Activated CD4-positive, CD25-positive, alpha-beta regulatory T cell treated with anti-CD3 and anti-CD28 coated beads, Interleukin-2, amount 50 U/mL, for 16 hours (primary cell): ENCODE measurements around the gene TRAF2.

Source experiments
- DNase-seq: peaks from one replicate; pipeline ENCODE4 v3.0.0-alpha.2; 2020; ENCODE audit warnings: low read depth, low spot score

Gene TRAF2

DNA sequence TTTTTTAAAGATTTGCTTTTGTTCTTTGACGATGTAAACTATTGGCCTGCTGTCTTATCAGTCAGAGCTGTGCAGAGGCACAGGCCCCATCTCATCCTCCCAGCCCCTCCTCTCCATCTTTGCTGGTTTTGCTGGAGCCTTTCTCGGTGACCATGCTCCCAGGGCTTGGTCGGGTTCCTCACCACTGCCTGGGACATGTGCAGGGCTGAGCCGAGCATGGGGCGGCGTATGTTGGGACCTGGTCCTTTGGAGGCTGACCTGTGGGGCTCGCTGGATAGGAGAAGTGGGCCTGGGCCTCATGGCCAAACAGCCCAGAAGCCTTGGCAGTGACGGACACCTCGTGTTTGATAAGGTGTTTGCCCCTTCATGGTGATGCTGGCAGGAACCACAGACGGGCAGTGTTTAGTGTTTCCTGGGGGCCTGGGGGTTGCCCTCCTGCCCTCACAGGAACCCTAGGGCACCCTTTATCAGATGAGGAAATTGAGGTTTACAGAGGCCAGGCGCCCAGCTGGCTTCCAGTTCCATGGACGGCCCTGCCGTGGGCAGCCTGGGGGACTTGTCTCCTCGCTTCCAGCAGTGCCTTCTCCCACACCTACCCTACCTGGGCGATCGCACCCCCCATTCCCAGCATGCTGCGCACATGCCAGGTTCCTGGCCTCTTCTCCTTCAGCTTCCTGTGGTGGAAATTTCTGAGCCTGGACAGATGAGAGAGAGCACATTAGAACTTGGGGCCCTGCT is 27.6 kb downstream of the TRAF2 start:
- DNase-seq, result no peak

DNA sequence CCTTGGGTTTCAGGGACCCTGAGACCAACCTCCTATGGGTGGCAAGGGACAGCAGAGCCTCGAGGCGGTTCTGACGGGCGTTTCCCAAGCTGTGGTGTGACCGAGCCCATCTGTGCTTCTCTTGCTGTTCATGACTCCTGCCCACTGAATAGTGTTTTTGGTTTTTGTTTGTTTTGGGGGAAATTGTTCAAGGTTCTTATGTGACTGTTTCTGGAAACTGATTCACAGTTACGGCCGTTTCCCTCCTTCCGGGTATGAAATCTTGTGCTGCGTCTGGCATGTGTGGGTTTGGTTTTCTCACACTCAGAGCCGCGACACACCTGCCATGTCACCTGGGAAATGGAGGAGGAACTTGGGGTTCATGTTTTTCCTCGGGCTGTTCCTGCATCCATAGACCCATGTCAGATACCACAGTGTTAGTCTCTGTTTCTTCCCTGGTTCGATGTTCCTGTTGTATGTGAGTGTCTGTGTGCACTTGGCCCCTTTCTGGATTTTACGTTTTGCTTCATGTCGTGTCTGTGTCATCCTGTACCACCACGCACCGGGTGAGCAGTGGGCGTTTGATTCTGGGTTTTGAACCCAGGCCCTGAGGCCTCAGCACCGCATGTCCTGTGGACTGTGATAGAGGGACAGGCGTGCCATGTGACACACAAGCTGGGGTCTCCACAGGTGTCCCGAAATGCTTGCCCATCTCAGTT is 29.5 kb downstream of the TRAF2 start:
- no peak for DNase-seq

DNA sequence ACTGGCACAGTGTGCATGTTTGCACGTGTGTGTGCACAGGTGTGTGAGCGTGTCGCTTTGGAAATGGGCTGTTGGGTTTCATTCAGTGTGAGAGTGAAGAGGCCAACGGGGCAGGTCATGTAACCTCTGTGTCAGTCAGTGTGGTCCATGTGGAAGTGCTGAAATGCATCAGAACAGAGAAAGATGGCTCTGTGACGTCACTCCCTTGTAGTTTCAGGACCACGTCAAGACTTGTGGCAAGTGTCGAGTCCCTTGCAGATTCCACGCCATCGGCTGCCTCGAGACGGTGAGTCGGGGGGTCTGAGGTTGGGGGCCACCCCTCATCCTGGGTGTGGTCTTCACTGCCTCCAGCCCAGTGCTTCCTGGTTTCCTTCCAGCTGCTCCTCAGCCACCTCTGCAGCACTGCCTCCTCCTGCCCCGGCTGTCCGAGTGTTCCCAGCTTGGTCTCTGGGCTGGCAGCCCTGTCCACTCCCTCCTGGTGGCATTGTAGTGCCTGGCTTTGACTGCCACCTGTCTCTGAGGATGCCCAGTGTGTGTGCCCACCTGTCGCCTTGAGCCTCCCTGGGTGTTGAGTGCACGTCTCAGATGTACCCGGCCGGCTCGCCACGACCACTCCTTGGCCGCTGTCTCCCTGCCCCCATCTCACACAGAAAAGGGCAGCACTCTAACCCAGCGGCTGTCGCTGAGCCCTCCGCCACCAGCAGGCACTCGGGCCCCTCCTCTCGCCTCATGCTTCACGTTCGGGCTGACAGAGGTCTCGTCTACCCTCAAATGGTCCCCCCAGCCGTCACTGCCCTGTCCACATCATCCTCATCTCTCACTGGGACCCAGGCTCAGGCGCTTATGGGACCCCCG is 30.2 kb downstream of the TRAF2 start:
- DNase-seq, result no peak

DNA sequence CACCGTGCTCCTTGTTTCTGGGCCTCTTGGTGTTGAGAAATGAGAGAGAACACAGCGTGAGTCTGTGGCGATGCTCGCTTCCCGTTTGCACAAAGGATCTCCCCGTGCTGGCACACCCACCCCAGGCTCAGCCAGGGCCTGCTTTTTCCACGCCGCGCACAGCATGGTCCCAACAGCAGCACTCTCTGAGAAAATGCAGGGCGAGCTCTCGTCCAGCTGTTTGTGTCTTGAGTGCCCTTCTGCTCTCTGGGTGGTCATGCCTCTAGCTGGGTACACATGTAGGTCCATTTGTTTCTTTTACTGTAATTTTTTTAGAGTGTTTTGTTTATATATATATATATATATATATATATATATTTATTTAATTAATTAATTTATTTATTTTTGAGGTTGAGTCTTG is 31.6 kb downstream of the TRAF2 start:
- DNase-seq, result no peak

DNA sequence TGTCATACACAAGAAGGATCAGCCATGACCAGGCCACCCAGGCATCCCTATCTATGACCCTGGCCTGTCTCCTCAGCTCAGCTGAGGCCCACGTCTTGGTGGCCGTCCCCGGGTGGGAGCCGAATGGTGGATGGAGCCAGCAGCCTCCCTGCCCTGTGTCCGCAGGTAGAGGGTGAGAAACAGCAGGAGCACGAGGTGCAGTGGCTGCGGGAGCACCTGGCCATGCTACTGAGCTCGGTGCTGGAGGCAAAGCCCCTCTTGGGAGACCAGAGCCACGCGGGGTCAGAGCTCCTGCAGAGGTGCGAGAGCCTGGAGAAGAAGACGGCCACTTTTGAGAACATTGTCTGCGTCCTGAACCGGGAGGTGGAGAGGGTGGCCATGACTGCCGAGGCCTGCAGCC is 33.8 kb downstream of the TRAF2 start:
- no peak for DNase-seq

DNA sequence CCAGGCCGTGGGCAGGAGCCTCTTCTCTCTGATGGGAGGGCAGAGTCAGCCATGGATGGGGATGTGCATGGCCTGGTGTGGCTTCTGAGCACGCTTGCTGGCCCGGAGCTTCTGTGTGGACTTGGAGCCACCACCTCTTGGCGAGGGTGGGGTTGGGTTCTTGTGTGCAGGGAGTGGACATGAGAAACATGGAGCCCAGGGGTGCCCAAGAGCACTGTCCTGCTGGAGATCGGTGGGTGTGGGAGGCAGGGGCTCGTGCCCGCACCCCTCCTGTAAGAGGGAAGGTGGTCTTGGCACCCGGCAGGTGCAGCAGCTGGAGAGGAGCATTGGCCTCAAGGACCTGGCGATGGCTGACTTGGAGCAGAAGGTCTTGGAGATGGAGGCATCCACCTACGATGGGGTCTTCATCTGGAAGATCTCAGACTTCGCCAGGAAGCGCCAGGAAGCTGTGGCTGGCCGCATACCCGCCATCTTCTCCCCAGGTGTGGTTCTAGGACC is 34.5 kb downstream of the TRAF2 start:
- no peak for DNase-seq

DNA sequence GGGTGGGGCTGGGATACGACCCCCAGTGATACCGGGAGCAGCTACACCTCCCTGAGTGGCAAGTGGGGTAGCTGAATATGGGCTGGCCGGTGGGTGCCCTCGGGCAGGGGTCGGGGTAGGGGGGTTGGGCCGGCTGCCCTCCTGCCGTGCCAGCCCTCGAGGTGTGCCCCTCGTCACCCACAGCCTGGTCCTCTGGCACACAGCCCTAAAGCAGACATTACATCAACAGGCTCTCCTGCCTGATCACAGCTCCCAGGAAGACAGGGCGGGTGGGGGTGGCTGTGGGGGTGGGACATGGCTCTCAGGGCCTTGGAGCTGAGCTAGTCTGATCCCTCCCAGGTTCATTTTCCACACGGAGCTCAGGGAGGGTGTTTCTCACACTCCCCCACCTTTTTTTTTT is 35.0 kb downstream of the TRAF2 start:
- no peak for DNase-seq

DNA sequence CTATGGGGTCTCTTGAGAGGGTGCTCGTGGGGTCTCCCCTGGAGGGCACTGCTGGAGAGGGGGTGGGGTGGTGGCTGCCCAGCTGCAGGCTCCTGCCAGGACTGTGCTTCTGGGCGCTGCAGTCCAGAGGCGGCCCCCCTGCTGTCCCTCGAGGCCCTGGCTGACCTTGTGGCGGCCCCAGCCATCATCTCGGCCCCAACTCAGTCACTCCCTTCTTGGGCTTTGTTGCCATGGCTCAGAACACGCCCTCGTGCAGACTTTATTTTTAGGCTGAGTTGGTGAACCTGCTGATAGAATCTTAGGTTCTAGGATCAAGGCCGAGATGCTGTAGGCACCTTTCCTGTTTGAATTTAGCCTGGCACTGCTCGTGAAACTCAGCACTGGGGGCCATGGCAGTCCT is 35.4 kb downstream of the TRAF2 start:
- DNase-seq, result no peak

DNA sequence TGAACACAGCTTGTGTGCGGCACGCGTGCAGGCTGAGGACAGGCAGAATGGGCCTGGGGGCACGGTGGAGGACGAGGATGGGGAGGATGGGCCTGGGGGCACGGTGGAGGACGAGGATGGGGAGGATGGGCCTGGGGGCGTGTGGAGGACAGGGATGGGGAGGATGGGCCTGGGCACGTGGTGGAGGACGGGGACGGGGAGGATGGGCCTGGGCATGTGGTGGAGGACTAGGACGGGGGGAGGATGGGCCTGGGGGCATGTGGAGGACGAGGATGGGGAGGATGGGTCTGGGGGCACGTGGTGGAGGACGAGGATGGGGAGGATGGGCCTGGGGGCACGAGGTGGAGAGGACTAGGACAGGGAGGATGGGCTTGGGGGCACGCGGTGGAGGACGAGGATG is 36.2 kb downstream of the TRAF2 start:
- DNase-seq, result no peak

DNA sequence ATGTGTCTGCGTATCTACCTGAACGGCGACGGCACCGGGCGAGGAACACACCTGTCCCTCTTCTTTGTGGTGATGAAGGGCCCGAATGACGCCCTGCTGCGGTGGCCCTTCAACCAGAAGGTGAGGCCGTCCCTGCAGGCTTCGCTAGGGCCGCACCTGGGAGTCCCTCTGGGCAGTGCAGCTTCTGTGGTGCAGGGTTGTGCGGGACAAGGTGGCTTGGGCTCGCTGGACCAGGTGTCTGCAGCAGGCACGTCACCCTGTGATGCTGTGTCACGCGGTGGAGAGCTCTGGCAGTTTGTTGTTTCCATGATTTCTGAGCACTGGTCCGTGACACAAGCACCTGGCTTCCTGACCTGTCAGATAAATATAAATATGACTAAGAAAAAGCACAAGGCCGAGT is 37.6 kb downstream of the TRAF2 start:
- no peak for DNase-seq

DNA sequence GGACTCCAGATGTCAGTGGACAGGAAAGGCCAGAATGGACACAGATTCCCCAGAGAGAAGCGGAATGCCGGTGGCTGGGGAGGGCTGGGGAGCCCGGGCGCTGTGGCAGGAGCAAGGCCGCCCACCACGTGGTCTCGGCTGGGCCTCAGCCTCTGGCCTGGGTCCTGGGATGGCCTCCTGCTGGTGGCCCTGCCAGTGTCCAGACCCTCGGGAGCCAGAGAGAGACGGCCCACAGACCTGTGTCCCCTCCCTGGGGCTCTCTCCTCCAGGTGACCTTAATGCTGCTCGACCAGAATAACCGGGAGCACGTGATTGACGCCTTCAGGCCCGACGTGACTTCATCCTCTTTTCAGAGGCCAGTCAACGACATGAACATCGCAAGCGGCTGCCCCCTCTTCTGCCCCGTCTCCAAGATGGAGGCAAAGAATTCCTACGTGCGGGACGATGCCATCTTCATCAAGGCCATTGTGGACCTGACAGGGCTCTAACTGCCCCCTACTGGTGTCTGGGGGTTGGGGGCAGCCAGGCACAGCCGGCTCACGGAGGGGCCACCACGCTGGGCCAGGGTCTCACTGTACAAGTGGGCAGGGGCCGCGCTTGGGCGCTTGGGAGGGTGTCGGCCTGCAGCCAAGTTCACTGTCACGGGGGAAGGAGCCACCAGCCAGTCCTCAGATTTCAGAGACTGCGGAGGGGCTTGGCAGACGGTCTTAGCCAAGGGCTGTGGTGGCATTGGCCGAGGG is 39.3 kb downstream of the TRAF2 start:
- DNase-seq, result no peak

DNA sequence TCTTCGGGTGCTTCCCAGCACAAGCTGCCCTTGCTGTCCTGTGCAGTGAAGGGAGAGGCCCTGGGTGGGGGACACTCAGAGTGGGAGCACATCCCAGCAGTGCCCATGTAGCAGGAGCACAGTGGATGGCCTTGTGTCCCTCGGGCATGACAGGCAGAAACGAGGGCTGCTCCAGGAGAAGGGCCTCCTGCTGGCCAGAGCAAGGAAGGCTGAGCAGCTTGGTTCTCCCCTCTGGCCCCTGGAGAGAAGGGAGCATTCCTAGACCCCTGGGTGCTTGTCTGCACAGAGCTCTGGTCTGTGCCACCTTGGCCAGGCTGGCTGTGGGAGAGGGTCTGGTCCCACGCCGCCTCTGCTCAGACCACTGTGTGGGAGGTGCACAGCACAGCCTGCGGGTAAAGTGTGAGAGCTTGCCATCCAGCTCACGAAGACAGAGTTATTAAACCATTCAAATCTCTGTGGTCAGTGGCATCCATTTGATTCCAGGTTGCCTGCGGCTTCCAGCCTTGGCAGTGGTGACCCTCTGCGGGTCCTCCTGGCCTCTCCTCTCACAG is 39.9 kb downstream of the TRAF2 start:
- DNase-seq, result no peak

DNA sequence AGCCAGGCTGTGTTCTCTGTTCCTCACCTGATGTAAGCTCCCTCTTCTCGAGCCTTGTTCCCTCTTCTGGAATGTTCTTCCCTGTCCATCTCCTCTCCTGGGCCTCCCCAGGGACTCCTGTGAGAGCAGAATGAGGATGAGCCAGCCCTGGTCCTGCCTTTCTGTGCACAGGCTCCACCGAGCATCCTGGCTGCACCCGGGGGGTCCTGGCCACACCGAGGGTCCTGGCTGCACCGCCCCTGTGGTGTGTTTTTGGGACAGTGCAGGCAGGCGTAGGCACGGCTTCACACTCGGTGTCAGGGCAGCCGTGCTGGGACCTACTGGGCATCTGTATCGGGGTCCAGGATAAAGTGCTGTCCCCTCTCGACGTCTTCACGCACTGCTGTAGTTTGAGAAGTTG is 40.4 kb downstream of the TRAF2 start:
- no peak for DNase-seq

DNA sequence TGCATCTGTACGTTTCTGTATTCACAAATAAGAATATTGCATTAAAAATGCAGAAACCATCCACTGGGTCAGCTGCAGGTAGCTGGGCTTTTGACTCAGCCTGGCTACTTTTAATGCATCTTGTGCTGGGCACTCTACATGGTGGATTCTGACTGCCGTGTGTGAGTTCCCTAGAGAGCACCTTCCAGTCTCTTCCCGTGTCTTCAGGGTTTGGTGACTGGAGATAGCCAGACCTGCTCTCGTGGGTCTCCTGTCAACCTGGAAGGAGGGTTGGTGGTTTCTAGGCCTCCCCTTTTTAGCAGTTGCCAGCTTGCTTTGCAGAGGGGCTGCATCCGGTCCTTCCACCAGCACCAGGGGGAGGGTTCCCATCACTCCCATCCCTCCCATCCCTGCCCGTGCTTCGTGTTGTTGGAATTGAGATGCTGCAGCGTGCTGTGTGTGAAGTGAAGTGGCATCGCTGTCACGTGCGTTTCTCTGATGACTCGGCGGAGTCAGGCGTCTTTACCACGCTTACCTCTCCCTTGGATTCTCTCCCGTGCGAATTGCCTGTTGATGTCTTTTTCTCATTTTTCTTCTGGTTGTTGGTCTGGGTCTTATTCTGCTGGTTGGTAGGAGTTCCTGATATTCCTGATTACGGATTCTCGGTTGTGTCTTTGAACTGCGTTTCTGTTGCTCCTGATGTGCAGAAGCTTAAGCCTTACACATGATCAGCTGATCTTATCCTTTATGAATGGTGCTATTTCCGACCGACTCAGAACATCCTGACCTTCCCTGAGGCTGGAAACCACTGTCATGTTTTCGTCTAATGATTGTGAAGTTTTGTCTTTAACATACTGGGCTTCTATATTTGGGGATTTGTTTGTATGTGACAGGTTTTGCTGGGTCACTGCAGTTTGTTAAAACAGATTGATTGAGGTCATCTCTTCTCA is 41.3 kb downstream of the TRAF2 start:
- DNase-seq, result no peak

DNA sequence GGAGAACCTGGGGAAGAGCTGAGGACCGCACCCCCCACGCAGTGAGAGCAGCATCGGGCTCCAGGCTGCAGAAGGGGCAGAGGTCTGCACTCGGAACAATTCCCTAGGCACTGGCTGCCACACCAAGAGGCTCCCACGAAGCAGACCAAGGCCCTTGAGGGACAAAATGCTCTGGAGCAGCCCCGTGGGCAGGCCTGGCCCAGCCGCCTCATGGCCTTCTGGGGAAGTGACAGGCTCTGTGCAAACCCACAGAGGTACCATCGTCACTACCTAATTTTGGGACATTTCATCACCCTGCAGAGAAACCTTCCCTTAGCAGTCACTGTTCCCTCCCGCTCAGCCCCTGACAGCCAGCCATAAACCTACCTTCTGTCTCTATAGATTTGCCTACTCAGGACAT is 42.3 kb downstream of the TRAF2 start:
- no peak for DNase-seq

DNA sequence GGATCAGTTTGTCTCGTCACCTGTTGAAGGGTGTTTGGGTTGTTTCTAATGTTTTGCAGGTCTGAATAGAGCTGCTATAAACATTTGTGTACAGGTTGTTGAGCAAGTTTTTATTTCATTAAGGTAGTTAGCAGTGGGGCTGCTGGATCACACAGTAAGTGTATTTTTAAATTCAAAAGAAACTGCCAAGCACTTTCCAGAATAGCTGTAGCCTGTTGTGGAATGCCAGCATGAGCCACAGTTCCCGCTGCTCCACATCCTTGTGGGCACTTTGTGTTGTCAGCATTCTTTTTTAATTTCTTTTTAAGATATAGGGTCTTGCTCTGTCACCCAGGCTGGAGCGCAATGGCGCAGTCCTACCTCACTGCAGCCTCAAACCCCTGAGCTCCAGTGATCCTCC is 43.7 kb downstream of the TRAF2 start:
- DNase-seq, result no peak

DNA sequence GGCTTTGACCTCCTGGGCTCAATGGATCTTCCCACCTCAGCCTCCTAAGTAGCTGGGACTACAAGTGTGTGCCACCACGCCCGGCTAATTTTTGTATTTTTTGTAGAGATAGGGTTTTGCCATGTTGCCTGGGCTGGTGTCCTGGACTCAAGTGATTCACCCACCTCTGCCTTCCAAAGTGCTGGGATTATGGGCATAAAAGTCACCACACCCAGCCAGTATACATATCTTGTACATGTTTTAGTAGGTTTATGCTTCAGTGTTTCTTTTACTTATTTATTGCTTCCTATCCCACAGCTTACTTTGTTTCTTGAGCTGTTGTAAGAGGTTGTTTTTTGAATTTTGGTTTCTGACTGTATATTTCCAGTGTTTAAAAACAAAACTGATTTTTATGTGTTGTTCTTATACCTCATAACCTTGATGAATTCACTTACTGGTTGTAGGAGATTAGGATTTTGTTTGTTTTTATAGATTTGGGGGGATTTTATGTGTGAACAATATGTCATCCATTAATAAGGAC is 45.4 kb downstream of the TRAF2 start:
- no peak for DNase-seq

DNA sequence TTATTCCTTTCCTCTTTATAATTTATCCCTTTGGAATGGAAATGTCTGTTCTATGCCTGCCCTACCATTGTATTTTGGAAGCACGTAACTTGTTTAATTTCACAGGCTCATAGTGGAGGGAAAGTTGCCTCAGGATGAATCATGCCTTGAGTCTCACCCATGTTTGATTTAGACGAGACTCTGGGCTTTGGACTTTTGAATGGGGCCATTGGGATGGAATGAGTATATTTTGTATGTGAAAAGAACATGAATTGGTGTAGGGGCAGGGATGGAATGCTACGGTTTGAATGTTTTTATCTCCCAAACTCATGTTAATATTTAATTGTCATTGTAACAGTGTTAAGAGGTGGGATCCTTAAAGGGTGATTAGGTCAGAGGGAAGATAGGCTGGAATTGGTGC is 48.0 kb downstream of the TRAF2 start:
- no peak for DNase-seq

DNA sequence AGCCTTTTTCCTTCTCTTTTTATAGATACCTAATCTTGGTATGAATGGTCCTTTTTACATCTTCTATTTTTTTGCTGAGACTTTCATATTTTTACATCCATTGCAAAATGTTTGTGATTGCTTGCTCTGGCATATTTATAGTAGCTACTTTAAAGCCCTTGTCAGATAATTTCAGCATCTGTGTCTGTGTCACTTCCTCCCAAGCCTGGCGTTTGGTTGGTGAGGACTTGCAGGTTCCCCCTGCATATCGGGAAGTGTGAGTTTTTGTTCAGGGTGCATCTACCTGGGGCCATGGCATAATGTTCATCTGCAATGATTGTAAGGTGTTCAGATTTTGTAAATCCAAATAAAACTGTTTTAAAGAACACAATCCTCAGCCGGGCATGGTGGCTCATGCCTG is 49.3 kb downstream of the TRAF2 start:
- no peak for DNase-seq

DNA sequence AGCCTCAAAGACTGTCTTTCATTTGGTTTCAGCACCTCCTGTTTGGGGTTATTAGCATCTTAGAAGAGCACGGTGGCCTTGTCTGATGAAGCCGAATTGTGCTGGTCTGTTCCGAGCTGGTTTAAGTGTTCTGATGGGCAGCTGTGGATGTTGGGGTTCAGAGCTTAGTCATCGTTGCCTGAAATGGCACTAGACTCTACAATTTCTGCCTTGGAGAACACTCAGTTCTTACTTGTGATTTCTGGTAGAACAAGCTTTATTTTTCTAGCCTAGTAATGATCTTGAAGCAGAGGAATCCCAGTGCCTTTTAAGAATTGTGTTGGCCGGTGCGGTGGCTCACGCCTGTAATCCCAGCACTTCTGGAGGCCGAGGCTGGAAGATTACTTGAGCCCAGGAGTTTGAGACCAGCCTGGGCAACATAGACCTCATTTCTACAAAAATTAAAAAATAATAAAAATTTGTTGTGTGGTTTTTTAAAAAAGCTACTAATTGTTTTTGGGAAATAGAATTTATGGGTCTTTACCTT is 50.4 kb downstream of the TRAF2 start:
- DNase-seq, result no peak
